ENCODE measurements around the gene IZUMO4.

DNA sequence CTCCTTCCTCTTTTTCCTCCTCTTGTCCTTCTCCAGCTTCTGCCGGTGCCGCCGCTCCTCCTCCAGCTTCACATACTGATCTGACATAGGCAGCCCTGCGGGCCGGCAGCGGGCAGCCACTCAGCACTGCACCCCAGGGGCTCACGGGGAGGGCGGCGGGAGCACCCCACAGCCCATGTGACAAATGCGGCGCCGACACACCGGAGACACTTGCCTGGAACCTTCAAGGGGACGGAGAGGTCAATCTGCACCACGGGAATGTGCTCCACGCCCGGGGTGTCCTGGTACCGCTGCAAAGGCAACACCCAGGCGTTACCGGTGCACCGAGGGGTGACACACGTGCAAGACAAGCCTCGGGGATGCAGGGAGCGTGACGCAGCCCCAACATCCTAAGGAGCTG lies 18.6 kb downstream of the IZUMO4 start:
- TF ChIP-seq CTCF (IDR thresholded peaks at IDR 0.05) (no peak), POLR2A (IDR thresholded peaks at IDR 0.05) (no peak)

Measured in heart left ventricle (tissue), 13 donors.